ENCODE measurements around the gene RNASEL.

The RNASEL gene

DNA sequence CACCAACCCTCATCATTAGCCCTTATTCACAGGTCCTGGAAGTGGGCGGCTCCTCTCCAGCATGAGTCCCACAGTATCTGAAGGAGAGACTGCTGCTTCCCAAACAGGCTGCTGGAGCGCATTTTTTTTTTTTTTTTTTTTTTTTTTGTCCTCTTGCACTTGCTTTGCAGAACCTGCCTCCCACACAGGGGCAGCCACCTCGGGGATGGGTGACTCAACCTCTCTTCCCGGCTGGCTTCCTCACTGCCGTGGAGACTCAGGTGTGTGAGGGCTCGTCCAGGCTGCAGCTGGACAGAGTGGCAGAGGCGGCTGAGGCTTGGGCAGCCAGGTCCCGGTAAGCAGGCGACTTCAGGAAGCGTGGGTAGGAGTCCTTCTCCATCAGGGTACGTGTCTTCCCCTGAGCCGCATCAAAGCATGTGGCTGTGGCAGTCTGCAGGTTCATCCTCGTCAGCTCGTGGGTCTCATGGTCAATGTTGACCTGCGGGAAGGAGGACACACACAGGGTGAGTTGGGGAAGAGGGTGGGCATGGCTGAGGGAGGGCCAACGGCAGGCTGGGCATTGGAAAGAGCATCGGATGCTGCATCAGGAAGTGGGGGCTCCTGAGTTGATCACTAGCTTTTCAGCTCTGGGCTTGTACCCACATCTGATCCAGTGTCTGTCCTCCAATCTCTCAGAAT, 11.1 kb upstream of the RNASEL start:
- no peak for DNase-seq (ENCODE audit: low read depth)

DNA sequence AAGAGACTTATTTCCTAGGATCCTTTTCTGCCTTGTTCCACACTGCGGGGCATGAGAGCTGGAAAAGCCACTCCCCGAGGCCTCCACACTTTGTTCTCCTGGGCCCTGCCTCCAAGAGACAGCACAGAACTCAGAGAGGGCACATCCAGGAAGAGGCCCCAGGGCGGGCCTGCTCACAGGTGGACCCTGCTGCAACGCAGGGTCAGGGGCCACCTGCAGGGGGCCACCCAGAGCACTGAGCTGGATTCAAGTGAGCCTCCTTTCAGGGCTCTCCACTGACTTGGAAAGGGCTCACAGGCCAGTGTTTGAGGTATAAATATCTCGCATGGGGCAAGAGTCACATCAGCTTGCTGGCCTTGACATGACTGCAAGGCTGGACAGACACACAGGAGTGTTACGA, 10.3 kb upstream of the RNASEL start:
- DNase-seq (ENCODE audit: low read depth), result no peak

DNA sequence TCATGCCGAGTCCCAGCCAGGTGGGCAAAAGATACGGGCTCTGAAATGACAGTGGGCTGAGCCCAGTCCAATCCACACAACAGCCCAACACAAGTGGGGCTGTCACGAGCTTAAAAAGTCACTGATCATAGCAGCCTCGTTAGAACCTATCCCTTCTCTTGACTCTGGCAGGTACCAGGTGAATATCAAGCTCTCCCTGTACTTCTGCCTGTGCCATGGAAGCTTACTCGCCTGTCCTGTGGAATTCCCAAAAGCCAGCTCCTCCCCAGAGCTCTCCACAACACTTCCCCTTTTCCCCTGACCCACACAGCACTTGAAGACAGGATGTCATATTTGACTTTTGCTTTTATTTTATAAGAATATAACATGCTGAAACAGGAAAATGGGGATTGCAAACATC, 9.2 kb upstream of the RNASEL start:
- no peak for DNase-seq (ENCODE audit: low read depth)

DNA sequence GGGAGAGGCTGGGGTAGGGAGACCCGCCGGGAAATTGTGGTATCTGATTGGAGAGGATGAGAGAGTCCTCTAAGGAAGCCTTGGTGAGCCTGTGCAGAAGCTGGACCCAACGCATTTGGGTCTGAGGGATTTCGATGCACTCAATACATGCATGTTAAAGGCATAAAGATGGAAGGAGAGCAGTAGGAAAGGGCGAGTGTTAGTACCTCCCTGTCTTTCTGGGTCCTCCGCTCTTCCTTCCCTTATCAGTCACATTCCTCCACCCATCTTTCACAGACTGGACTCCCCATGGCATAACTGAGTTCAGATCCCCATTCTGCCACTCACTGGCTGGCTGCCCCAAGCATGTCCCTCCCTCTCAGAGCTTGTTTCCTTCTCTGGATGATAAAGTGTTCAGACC, 7.9 kb upstream of the RNASEL start:
- DNase-seq (ENCODE audit: low read depth), result no peak

DNA sequence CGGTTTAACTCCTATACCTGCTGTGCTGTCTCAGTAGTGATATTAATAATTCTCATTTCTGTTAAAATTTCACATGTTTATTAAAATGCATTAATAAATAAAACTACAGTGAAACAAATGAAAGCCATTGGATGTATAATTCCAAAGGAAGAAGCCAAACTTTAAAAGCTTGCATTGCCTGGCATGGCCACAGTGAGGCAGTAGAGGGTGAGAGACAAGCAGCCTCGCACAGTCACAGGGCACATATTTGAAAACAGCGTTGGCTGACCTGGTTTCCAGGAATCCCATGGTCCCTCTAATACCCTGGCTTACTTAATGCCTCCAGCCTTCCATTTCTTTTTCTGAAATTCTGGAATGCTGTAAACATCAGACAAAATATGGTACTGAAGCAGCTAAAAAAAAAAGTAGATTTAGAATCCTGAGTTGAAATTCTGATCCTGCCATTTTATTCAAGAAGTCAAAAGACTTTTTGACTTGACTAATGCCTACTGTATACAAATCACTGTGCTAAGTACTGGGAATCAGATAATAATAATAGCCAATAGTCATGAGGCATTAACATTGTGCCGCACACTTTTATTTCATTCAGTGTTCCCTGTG, 6.7 kb upstream of the RNASEL start:
- DNase-seq (ENCODE audit: low read depth), result peak; percentile 25

DNA sequence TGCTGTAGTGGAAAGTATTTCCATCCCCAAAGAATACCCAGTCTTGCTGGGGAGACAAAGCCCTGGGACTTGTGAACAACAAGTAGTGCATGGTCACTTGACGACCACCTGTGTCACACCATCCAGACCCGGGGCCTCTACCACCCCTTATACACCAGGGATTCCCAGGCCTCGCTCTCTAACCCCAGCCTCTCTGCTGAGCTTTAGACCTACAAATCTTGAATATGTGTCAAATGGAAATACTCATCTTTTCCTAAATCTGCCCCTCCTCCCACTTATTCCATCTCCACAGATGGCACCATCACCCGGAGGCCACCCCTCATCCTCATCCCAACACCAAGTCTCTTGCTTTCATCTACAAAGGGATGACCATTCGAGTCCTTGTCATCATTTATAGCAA, 875 bp upstream of the RNASEL start:
- no peak for DNase-seq (ENCODE audit: low read depth)

DNA sequence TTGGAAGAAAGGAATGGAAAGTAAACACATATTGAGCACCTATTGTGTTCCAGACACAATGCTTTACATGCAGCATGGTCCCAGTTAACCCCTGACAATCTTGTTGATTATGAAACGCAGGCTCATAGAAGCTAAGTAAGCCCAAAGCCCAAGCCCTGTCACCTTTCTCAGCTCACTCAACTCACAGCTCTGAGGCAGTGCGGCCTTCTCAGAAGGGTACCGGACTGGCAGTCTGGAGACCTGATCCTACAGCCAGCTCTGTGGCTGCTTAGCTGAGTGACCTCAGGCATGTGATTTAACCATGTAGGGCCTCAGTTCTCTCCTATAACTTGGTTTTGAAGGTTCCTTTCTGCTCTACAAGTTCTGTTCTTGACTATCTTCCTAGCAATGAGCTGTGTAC, 464 bp upstream of the RNASEL start:
- no peak for DNase-seq (ENCODE audit: low read depth)

DNA sequence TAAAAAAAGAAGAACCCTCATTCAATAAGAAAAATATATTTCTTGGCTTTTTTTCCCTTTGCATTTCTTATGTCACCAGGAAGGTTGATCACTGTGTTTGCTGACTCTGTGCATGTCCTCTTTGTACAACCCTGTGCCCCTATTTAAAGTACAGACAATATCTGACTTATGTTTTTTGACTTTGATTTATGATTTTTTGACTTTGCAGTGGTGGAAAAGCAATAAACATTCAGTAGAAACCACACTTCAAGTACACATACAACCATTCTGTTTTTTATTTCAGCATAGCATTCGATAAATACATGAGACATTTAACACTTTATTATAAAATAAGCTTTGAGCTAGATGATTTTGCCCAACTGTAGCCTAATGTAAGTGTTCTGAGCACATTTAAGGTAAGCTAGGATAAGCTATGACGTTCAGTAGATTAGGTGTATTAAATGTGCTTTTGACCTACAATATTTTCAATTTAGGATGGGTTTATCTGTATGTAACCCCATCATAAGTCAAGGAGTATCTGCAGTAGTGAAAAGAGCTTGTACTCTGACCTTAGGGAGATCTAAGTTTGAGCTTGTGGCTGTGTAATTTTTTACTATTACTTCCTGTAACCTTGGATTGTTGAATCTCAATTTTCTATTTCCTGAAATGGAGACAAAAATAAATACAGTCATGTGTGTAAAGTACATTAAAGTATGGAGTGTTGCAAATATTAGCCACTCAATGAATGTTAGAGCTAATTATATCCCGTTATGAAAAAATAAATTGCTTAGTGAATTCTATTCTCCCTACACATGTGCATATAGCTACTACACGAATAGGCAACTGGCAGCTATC, 1.2 kb downstream of the RNASEL start:
- no peak for DNase-seq (ENCODE audit: low read depth)

DNA sequence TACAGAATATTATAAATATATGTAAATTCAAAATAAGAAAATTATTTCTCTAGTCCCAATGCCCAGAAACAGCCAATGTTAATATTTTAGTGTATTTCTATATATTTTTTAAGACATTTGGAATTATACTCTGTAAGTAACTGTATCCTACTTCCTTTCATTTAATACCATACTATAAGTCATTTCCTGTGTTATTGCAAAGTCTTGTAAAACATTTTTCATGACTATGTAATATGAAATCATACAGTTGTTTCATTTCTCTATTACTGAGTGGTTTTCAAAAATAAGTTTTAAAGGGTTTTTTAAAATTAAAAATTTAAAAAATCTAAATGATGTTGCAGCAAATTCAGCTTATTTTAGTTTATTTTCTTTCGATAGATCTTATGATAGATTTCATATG, 2.0 kb downstream of the RNASEL start:
- DNase-seq (ENCODE audit: low read depth), result no peak

DNA sequence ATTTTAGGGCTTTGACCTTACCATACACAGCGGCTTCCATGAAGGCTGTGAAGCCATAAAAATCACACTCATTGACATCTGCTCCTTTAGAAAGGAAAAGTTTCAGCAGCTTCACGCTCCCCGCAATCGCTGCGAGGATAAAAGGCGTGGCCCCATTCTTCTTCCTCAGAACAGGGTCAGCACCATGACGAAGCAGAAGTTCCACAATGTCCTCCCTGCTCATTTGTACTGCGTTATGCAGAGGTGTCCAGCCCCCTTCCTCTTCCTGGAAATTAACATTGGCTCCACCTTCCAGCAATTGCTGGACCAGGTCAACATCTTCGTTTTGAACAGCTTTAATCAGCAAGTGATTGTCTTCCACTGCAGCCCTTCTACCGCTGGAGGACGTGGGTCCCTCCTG, 2.7 kb downstream of the RNASEL start:
- DNase-seq (ENCODE audit: low read depth), result no peak

DNA sequence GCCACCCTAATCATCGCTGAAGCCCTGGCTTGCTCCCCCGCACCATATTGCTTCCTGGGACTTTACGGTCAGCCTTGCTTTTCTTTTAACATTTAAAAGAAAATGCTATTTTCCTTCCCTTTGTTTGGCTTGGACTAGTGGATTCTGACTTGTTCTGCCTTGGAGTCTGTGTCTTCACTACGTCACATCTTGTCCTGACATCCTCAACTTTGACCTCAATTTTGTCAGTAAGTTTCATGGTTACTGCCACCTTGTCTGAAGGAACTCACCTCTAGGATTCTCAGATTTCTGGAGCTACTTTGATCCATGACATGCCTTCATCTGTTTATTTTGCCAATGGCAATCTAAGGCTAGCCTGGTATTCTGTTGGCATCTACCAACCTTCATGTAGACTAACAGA, 4.3 kb downstream of the RNASEL start:
- no peak for DNase-seq (ENCODE audit: low read depth)

DNA sequence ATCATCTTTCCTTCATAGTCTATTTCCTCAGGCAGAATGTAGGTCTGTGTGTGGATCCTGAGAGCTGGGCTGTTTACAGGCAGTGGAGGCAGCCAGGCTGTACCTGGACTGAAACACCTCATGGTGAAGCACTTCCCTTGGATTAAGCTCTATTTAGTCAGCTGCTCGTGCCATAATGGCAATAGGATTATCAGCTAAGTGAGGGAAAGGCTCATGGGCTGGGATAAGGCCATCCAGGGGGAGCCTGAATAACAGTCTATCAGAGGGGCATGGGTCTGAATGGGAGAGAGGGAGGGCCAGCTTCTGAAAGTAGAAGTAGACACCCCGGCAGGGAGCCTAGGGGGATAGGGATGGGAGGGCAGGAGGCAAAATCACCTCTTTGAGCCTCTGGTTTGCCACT, 8.3 kb downstream of the RNASEL start:
- DNase-seq (ENCODE audit: low read depth), result no peak

DNA sequence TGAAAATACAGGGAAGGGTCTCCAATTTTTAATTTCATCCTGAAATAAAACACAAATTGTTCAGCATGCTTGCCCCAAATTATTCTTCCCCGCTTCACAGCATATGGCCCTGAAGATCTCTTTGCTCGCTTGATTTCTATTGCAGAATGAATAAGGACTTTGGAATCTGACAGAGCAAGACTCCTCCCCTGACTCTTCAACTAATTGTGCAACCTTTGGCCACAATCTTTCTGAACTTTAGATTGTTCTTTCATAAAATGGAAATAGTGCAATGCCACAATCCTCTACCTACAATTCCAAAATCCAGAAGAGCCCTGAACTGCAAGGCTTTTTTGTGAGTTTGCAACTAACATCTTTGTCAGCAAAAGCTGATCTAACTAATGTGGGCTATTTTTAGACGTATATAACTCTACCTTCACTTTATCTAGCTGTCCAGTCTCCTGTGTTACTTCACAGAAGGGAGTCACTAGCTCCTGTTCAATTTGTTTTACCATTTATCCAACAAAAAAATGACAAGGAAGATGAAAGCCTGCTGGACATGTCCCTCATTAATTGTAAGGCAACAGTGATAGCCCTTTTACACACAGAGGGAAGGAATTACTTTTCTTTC, 13.4 kb downstream of the RNASEL start:
- no peak for DNase-seq (ENCODE audit: low read depth)

DNA sequence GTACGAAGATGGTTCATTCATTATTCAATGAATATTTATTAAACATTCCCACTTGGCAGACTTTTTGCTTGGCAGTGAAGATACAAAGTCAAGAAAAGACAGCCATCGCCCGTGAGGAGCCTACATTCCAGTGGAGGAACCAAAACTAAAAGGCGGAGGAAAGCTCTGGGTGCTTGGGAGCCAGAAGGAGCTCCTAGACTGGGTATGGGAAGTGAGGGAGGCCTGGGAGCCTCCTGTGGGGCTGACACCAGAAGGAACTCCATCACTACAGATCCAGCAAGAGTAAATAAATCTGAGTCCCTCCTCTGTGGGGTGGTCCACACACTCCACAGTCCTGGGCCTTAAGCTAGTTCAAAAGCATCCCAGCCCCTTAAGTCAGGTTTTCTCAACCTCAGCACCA, 14.9 kb downstream of the RNASEL start:
- no peak for DNase-seq (ENCODE audit: low read depth)

DNA sequence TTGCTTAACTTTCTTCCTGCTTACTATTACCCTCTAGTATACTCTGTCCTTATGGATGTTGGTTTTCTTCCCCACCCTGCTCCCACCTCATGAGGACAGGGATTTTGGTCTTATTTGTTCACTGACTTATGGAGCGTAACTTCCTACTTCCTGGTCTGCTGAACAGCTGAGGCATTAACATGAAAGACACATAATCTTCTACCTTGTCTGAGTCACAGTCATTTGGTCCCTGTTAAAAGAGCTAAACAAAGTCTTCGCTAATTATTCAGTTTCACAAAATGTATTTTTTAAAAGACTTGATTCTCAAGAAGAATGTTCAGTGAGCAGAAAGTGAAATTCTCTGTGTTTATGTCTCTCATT, 18.5 kb downstream of the RNASEL start:
- DNase-seq (ENCODE audit: low read depth), result no peak

DNA sequence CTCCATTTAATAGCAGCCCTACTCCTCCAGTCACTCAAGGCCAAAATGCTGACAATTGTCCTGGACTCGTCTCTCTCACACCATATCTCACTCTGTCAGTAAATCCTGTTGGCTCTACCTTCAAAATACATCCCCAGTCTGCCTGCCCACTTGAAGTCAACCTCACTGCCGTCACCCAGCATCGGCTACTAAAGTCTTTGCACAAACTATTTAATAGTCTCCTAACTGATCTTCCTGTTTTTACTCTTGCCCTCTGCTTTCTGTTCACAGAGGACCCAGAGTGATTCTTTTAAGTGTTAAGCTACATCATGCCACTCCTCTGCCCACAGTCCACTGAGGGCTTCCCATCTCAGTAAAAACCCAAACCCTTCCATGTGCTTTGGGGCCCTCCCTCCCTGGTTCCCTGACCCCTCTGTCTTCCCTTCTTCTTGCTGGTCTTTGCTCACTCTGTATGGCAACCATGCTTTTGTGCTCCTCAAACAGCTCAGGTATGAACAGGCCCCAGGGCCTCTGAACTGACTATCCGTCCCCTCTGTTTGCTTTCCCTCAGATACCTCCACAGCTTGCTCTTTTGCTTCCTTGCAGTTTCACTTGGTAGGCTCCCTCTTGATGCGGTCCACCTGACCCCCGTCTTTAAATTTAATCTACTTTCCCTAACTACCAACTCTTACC, 19.0 kb downstream of the RNASEL start:
- no peak for DNase-seq (ENCODE audit: low read depth)

DNA sequence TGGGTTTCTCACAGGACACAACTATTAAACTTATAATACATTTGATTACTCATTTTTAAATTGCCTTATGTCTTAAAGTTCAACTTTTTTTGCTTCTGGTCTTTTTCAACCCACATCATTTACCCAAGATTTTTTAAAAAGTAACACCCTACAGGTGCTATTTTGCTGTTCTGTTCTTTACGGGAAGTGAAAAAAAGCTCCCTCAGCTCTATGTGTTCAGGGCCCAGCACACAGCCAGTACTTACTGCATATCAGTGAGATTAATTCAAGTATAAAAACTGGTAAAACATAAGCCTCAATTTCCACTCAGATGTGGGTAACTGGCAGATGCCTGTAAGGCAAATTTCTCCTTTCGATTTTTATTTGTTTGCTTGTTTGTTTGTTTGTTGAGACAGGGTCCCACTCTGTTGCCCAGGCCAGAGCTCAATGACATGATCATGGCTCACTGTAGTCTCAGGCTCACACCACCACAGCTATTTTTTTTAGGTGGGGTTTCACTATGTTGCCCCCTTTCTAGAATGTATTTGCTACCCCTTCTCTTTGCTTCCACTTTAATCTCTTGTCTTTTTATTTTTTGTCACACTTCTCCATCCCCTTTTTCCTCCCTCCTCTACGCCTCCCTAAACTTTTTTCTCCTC, 20.3 kb downstream of the RNASEL start:
- DNase-seq (ENCODE audit: low read depth), result no peak

DNA sequence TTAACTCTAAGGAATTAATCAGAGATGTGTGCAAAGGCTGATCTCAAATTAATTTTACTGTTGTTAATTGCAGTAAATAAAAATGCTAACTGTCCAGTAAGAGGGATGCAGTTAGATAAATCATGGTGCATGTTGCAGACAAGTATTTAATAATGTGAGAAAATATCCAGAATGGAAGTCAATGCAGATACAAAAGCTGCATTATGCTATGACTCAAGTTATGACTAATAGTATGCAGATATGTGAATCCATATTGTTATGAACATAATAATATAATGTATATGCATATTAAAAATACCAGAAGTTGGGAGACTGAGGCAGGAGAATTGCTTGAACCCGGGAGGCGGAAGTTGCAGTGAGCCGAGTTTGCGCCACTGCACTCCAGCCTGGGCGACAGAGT, 21.4 kb downstream of the RNASEL start:
- DNase-seq (ENCODE audit: low read depth), result no peak

DNA sequence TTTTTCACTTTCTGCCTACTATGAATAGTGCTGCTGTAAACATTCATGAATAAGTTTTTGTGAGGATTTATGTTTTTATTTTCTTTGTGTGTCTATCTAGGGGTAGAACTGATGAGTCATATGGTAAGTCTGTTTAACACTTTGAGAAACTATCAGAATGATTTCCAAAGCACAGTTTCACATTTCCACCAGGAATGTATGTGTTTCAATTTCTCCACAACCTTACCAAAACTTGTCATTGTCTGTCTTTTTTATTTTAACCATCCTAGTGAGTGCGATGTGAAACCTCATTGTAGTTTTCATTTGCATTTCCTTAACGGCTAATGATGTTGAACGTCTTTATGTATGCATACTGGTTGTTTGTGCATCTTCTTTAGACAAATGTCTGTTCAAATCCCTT, 23.5 kb downstream of the RNASEL start:
- no peak for DNase-seq (ENCODE audit: low read depth)

DNA sequence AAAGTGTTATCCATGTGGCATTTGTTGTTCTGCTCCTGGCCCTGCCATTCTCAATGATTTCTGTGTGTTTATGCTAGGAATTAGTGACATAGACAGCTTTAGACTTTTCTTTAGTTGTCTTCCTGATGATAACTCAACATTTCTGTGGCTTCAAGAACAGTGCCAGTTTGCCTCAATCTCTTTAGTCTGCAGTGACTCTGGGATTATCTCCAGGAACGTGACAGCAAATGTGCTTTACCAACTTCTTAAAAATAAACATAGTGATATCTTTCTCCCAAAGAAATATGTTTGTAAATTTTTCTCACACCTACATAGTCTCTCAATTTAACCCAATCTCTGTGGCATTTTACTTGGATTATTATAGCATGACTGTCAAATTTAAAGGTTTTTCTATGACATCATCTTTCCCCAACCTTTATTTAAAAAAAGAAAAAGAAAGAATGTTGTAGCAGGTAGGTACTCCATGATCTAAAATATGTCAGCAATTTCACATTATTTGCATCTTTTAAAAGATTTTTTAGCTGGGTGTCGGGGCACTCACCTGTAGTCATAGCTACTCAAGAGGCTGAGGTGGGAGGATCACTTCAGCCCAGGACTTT, 24.6 kb downstream of the RNASEL start:
- no peak for DNase-seq (ENCODE audit: low read depth)

DNA sequence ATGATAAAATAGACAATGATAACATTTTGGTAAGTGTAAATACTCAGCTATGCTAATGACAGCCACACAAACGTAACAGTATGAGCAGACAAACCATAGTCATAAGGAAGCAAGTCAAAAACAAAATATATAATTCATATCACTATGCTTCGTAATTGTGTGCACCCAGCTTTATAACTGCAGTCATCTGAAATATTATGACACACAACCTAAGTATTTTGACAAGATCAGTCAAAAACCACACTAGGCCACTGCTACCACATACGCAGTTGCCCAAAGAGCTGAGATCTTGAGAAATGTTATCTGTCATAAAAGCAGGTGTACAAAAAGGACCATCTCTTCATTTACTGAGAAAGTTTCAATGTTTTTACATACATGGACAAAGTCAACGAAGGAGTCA, 26.0 kb downstream of the RNASEL start:
- DNase-seq (ENCODE audit: low read depth), result no peak

DNA sequence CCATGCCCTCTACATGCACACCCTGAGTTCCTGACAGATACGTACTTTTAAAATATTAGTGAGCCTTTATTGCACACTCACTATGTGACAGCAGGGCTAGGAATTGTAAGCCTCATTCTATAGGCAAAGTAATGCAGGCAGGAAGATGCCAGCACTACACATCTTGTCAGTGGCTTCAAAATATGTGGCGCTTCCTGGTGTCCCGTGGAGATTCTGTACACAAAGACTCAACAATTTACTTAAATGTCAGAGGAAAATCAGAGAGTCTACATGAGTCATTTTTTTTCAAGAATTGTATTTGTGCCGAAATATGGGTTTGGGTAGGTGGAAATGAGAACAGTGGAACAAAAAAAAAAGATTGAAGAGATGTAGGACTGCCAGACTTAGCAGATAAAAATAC, 27.6 kb downstream of the RNASEL start:
- DNase-seq (ENCODE audit: low read depth), result no peak

Data from activated T-helper 1 cell treated with Interleukin-2 at 50 U/mL for 16 hours (primary cell).